HepG2 (cell line): ENCODE measurements around the gene PARP6. TPM values are rescaled to one million over a fixed set of nuclear protein-coding genes. Genes with fewer than 3 reads are reported as not detected.

Experiments used
- ELF4 ChIP-seq: sonication (generic); formaldehyde crosslinking; IDR thresholded peaks from 2 replicates; pipeline ENCODE4 v1.5.0; 2020; ENCODE audit warnings: missing genetic modification reagents, mild to moderate bottlenecking, moderate library complexity, borderline replicate concordance
- FOXO1 ChIP-seq: sonication (generic); formaldehyde crosslinking; IDR thresholded peaks from 2 replicates; pipeline ENCODE4 v1.4.0; 2020; ENCODE audit warnings: missing genetic modification reagents
- HMG20A ChIP-seq: IDR thresholded peaks from 2 replicates; pipeline ENCODE4 v1.6.1; 2016; ENCODE audit warnings: borderline replicate concordance
- IKZF1 ChIP-seq: fragments of 450-650 bp; IDR thresholded peaks from 2 replicates; pipeline ENCODE4 v1.7.1; 2016
- KAT8 ChIP-seq: IDR thresholded peaks from 2 replicates; pipeline ENCODE4 v1.6.1; 2016; ENCODE audit warnings: missing genetic modification reagents, missing compliant biosample characterization
- KDM2A ChIP-seq: sonication (generic); formaldehyde crosslinking; IDR thresholded peaks from 2 replicates; pipeline ENCODE4 v1.4.0; 2020; ENCODE audit warnings: low read depth, missing genetic modification reagents, borderline replicate concordance
- KLF9 ChIP-seq: IDR thresholded peaks from 2 replicates; pipeline ENCODE4 v1.6.1; 2016; ENCODE audit warnings: low read depth
- MYNN ChIP-seq: sonication (generic); formaldehyde crosslinking; IDR thresholded peaks from 2 replicates; pipeline ENCODE4 v1.4.0; 2020; ENCODE audit warnings: mild to moderate bottlenecking, low read depth, missing genetic modification reagents
- POGZ ChIP-seq: sonication (generic); formaldehyde crosslinking; IDR thresholded peaks from 2 replicates; pipeline ENCODE4 v1.4.0; 2020; ENCODE audit warnings: mild to moderate bottlenecking, missing genetic modification reagents
- RAD21 ChIP-seq: fragments of 450-650 bp; formaldehyde crosslinking; IDR thresholded peaks from 2 replicates; pipeline ENCODE4 v1.5.0; 2020; ENCODE audit warnings: mild to moderate bottlenecking
- REXO4 ChIP-seq: sonication (generic); formaldehyde crosslinking; IDR thresholded peaks from 2 replicates; pipeline ENCODE4 v1.8.0; 2022; ENCODE audit warnings: missing genetic modification reagents, mild to moderate bottlenecking, borderline replicate concordance
- SMC3 ChIP-seq: IDR thresholded peaks from 2 replicates; pipeline ENCODE4 v1.6.1; 2011; ENCODE audit warnings: low read length, improper control_type of control experiment
- SP2 ChIP-seq: sonication (generic); formaldehyde crosslinking; IDR thresholded peaks from 2 replicates; pipeline ENCODE4 v1.5.1; 2020; ENCODE audit warnings: mild to moderate bottlenecking, missing genetic modification reagents
- STAG1 ChIP-seq: sonication (generic); formaldehyde crosslinking; IDR thresholded peaks from 2 replicates; pipeline ENCODE4 v1.4.0; 2020; ENCODE audit warnings: missing genetic modification reagents
- TEAD3 ChIP-seq: optimal IDR thresholded peaks from 2 replicates; pipeline ENCODE3; 2016; ENCODE audit warnings: borderline replicate concordance
- ZFP36L1 ChIP-seq: sonication (generic); formaldehyde crosslinking; IDR thresholded peaks from 2 replicates; pipeline ENCODE4 v1.8.0; 2022; ENCODE audit warnings: mild to moderate bottlenecking, missing genetic modification reagents, moderate library complexity
- ZNF207 ChIP-seq: fragments of 450-650 bp; IDR thresholded peaks from 2 replicates; pipeline ENCODE4 v1.6.1; 2016; ENCODE audit warnings: antibody characterized with exemption, borderline replicate concordance
- ZNF326 ChIP-seq: sonication (generic); formaldehyde crosslinking; IDR thresholded peaks from 2 replicates; pipeline ENCODE4 v1.4.0; 2020; ENCODE audit warnings: missing genetic modification reagents, borderline replicate concordance
- ZNF572 ChIP-seq: sonication (generic); formaldehyde crosslinking; IDR thresholded peaks from 2 replicates; pipeline ENCODE4 v1.5.1; 2020; ENCODE audit warnings: mild to moderate bottlenecking, missing genetic modification reagents
- ZNF598 ChIP-seq: sonication (generic); formaldehyde crosslinking; IDR thresholded peaks from 2 replicates; pipeline ENCODE4 v1.5.1; 2020; ENCODE audit warnings: mild to moderate bottlenecking, missing genetic modification reagents, borderline replicate concordance
- ZNF629 ChIP-seq: sonication (generic); formaldehyde crosslinking; conservative IDR thresholded peaks from 2 replicates; pipeline ENCODE4 v1.5.0; 2020; ENCODE audit warnings: missing genetic modification reagents
- polyA plus RNA-seq, 8 experiments: library from polyadenylated mRNA; depleted of rRNA in 3 of 8; stranded (reverse) in 7 of 8; unstranded in 1 of 8; fragments of >200 nt; fragmentation: Illumina TruSeq in 4 of 8; extraction: Trizol in 4 of 8; gene quantifications; 2 replicates each; pipeline versions ENCODE4 v1.2.1 to v1.2.3, GENCODE V29; 2011 to 2016; ENCODE audit warnings: low read depth in 4 of 8, missing spikeins in 1 of 8, mixed read lengths in 1 of 8; ENCODE audit not compliant: insufficient read depth in 1 of 8
- total RNA-seq, 5 experiments: library from RNA; depleted of rRNA; stranded (reverse); fragments of >200 nt; fragmentation: Illumina TruSeq; extraction: Trizol; gene quantifications; 2 replicates each; pipeline ENCODE4 v1.2.3, GENCODE V29; 2016; ENCODE audit warnings: low read depth in 1 of 5
- TF ChIP-seq, protein P1 (sequence below): sonication (generic); formaldehyde crosslinking; IDR thresholded peaks from 2 replicates; pipeline ENCODE4 v1.4.0; 2020; ENCODE audit warnings: missing genetic modification reagents, mild to moderate bottlenecking, borderline replicate concordance
- TF ChIP-seq, protein P2 (sequence below): sonication (generic); formaldehyde crosslinking; IDR thresholded peaks from 2 replicates; pipeline ENCODE4 v1.4.0; 2020; ENCODE audit warnings: missing genetic modification reagents

The PARP6 gene
- total and polyA plus RNA-seq, 2 of the 13 experiments (the other 11 are each of a cell fraction or from before 2014, with no cell fraction given) = 0.22 to 0.87 TPM

GRCh38 chr15:72312605-72313447 lies 40.5 kb upstream of the PARP6 start (continued):
- TF ChIP-seq ZNF572 (CRISPR knock-in tag) = no peak
- TF ChIP-seq ZNF629 (CRISPR knock-in tag) = peak; percentile 82
- no peak for TF ChIP-seq SP2 (CRISPR knock-in tag)
- TF ChIP-seq, protein P1, sequence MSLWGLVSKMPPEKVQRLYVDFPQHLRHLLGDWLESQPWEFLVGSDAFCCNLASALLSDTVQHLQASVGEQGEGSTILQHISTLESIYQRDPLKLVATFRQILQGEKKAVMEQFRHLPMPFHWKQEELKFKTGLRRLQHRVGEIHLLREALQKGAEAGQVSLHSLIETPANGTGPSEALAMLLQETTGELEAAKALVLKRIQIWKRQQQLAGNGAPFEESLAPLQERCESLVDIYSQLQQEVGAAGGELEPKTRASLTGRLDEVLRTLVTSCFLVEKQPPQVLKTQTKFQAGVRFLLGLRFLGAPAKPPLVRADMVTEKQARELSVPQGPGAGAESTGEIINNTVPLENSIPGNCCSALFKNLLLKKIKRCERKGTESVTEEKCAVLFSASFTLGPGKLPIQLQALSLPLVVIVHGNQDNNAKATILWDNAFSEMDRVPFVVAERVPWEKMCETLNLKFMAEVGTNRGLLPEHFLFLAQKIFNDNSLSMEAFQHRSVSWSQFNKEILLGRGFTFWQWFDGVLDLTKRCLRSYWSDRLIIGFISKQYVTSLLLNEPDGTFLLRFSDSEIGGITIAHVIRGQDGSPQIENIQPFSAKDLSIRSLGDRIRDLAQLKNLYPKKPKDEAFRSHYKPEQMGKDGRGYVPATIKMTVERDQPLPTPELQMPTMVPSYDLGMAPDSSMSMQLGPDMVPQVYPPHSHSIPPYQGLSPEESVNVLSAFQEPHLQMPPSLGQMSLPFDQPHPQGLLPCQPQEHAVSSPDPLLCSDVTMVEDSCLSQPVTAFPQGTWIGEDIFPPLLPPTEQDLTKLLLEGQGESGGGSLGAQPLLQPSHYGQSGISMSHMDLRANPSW (CRISPR knock-in tag) = no peak
- no peak for TF ChIP-seq FOXO1 (CRISPR knock-in tag)
- TF ChIP-seq IKZF1 = no peak
- 0 out of 2 replicates have a peak, but pooled peaks have one; percentile 13 for TF ChIP-seq POGZ
- no peak for TF ChIP-seq ZNF326 (CRISPR knock-in tag)
- no peak for TF ChIP-seq ZNF207
- peak; percentile 75; the same call in 1 of the 2 replicates for TF ChIP-seq SMC3
- TF ChIP-seq, protein P2, sequence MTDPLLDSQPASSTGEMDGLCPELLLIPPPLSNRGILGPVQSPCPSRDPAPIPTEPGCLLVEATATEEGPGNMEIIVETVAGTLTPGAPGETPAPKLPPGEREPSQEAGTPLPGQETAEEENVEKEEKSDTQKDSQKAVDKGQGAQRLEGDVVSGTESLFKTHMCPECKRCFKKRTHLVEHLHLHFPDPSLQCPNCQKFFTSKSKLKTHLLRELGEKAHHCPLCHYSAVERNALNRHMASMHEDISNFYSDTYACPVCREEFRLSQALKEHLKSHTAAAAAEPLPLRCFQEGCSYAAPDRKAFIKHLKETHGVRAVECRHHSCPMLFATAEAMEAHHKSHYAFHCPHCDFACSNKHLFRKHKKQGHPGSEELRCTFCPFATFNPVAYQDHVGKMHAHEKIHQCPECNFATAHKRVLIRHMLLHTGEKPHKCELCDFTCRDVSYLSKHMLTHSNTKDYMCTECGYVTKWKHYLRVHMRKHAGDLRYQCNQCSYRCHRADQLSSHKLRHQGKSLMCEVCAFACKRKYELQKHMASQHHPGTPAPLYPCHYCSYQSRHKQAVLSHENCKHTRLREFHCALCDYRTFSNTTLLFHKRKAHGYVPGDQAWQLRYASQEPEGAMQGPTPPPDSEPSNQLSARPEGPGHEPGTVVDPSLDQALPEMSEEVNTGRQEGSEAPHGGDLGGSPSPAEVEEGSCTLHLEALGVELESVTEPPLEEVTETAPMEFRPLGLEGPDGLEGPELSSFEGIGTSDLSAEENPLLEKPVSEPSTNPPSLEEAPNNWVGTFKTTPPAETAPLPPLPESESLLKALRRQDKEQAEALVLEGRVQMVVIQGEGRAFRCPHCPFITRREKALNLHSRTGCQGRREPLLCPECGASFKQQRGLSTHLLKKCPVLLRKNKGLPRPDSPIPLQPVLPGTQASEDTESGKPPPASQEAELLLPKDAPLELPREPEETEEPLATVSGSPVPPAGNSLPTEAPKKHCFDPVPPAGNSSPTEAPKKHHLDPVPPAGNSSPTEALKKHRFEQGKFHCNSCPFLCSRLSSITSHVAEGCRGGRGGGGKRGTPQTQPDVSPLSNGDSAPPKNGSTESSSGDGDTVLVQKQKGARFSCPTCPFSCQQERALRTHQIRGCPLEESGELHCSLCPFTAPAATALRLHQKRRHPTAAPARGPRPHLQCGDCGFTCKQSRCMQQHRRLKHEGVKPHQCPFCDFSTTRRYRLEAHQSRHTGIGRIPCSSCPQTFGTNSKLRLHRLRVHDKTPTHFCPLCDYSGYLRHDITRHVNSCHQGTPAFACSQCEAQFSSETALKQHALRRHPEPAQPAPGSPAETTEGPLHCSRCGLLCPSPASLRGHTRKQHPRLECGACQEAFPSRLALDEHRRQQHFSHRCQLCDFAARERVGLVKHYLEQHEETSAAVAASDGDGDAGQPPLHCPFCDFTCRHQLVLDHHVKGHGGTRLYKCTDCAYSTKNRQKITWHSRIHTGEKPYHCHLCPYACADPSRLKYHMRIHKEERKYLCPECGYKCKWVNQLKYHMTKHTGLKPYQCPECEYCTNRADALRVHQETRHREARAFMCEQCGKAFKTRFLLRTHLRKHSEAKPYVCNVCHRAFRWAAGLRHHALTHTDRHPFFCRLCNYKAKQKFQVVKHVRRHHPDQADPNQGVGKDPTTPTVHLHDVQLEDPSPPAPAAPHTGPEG (CRISPR knock-in tag) = no peak
- TF ChIP-seq RAD21 (CRISPR knock-in tag) = peak; percentile 67; the same call in 1 of the 2 replicates
- no peak for TF ChIP-seq MYNN (CRISPR knock-in tag)
- TF ChIP-seq KAT8 = no peak
- TF ChIP-seq ZNF598 (CRISPR knock-in tag) = no peak
- TF ChIP-seq ZFP36L1 (CRISPR knock-in tag) = no peak
- no peak for TF ChIP-seq ELF4 (CRISPR knock-in tag)
- no peak for TF ChIP-seq HMG20A (CRISPR knock-in tag)
- TF ChIP-seq KLF9 (CRISPR knock-in tag) = no peak
- TF ChIP-seq TEAD3 (CRISPR knock-in tag) = peak; percentile 12
- TF ChIP-seq REXO4 (CRISPR knock-in tag) = no peak
- TF ChIP-seq KDM2A (CRISPR knock-in tag) = peak; percentile 63; the same call in 1 of the 2 replicates
- TF ChIP-seq STAG1 (CRISPR knock-in tag) = peak; percentile 82
